PFSK-1 (cell line): Measurements from ENCODE around the gene ZBBX.

Experiments
- FOXP2 ChIP-seq: optimal IDR thresholded peaks from 2 replicates; pipeline ENCODE3; 2011; ENCODE audit warnings: borderline replicate concordance, control low read depth, inconsistent platforms; ENCODE audit not compliant: insufficient read depth; ENCODE audit errors: extremely low read length, extremely low read depth
- POLR2AphosphoS5 ChIP-seq: IDR thresholded peaks from 2 replicates; pipeline ENCODE4 v1.6.1; 2012; ENCODE audit warnings: low read depth, mild to moderate bottlenecking, control low read depth, low read length, moderate library complexity
- SIN3A ChIP-seq: IDR thresholded peaks from 2 replicates; pipeline ENCODE4 v1.6.1; 2012; ENCODE audit warnings: mild to moderate bottlenecking, low read length, moderate library complexity, borderline replicate concordance; ENCODE audit not compliant: insufficient read depth
- TAF1 ChIP-seq: IDR thresholded peaks from 2 replicates; pipeline ENCODE4 v1.6.1; 2012; ENCODE audit warnings: low read length, control low read depth, borderline replicate concordance; ENCODE audit not compliant: insufficient read depth
- TF ChIP-seq, protein P1 (sequence below), 2 experiments: IDR thresholded peaks; 2 replicates each; pipeline versions ENCODE4 v1.6.1 to v1.8.0; 2011 to 2012; ENCODE audit warnings: low read depth in 2 of 2, low read length in 2 of 2, control low read depth in 1 of 2, inconsistent platforms in 1 of 2, mild to moderate bottlenecking in 1 of 2, moderate library complexity in 1 of 2; ENCODE audit not compliant: insufficient read depth in 1 of 2

Gene ZBBX

DNA sequence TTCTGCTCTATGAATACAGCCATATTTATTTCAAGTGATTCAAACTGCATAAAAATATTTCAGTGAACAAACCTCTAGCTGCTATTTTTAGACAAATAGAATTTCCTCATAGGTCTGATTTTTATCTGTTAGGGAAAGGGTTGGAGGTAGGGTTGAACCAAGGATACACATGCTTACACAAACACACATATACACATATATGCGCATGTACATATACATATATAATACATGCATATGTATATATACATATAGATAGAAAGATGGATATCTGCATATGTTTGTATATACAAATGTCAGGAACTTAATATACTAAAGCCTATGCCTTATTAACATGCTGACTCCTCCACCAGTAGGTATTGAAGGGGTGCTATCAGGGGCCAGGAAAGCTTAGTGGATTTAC lies 18.1 kb downstream of the ZBBX start:
- TF ChIP-seq FOXP2 (no peak), POLR2AphosphoS5 (no peak), SIN3A (no peak), TAF1 (no peak)
- TF ChIP-seq, protein P1, sequence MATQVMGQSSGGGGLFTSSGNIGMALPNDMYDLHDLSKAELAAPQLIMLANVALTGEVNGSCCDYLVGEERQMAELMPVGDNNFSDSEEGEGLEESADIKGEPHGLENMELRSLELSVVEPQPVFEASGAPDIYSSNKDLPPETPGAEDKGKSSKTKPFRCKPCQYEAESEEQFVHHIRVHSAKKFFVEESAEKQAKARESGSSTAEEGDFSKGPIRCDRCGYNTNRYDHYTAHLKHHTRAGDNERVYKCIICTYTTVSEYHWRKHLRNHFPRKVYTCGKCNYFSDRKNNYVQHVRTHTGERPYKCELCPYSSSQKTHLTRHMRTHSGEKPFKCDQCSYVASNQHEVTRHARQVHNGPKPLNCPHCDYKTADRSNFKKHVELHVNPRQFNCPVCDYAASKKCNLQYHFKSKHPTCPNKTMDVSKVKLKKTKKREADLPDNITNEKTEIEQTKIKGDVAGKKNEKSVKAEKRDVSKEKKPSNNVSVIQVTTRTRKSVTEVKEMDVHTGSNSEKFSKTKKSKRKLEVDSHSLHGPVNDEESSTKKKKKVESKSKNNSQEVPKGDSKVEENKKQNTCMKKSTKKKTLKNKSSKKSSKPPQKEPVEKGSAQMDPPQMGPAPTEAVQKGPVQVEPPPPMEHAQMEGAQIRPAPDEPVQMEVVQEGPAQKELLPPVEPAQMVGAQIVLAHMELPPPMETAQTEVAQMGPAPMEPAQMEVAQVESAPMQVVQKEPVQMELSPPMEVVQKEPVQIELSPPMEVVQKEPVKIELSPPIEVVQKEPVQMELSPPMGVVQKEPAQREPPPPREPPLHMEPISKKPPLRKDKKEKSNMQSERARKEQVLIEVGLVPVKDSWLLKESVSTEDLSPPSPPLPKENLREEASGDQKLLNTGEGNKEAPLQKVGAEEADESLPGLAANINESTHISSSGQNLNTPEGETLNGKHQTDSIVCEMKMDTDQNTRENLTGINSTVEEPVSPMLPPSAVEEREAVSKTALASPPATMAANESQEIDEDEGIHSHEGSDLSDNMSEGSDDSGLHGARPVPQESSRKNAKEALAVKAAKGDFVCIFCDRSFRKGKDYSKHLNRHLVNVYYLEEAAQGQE (IDR thresholded peaks at IDR 0.05; ENCODE audit: insufficient read depth in 1 of 2, low read depth in 2 of 2, low read length in 2 of 2): no peak

DNA sequence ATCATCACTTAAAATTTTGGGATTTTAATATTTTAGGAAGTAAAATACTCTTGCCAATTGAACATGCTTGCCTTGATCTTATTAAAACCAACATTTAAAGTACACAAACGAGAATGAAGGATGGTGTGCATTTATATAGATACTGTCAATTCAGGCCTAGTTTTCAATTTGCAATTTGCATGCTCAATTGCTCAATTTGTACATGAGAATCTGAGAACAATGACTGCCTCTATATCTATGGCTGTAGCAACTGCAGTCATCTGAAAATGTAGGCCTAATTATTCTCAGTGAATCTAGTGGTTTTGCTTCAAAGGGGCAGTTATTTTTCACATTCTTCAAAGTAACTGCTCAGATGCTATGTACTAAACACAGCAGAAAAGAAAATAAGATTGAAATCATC lies 18.8 kb downstream of the ZBBX start:
- TF ChIP-seq TAF1 (no peak), POLR2AphosphoS5 (no peak), FOXP2 (no peak), SIN3A (no peak)
- TF ChIP-seq, protein P1 (IDR thresholded peaks at IDR 0.05; ENCODE audit: insufficient read depth in 1 of 2, low read depth in 2 of 2, low read length in 2 of 2): no peak

DNA sequence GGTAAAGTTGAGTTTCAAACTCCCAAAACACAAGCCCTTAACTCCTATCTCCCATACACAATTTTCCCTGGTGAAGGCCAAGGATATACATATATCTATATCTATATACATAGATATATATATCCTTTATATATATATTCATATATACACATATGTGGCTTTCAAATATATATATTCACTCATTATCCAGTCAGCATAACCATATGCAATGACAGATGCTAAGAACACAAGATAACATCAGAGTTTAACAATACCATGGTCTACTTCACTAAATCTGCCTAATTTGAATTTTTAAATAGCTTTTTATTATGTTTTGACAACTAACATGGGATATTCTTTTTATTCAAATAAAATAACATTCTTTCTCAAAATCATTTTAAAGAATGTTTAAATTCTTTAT lies 24.7 kb downstream of the ZBBX start:
- TF ChIP-seq POLR2AphosphoS5 (no peak), SIN3A (no peak), FOXP2 (no peak), TAF1 (no peak)
- TF ChIP-seq, protein P1 (IDR thresholded peaks at IDR 0.05; ENCODE audit: insufficient read depth in 1 of 2, low read depth in 2 of 2, low read length in 2 of 2): no peak

DNA sequence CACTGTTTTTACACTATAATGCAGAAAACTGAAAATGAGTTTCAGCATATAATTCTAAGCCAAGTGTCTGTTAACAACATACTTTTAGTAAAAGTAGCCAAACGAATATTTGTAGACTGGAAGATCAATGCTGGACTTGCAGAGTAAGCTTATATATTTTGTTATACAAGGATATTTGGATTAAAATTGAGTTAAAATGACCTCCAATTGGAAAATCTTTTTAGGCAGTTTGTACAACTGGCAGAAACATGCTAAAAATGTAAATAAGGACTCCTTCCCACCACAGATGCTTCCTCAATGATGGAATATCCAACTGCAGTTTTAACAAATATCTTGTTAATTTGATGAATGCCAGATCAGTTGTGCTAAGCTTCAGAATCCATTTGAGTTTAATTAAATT lies 25.3 kb downstream of the ZBBX start:
- no peak for TF ChIP-seq TAF1
- no peak for TF ChIP-seq SIN3A
- no peak for TF ChIP-seq FOXP2
- TF ChIP-seq, protein P1 (IDR thresholded peaks at IDR 0.05; ENCODE audit: insufficient read depth in 1 of 2, low read depth in 2 of 2, low read length in 2 of 2): no peak
- TF ChIP-seq POLR2AphosphoS5: no peak

DNA sequence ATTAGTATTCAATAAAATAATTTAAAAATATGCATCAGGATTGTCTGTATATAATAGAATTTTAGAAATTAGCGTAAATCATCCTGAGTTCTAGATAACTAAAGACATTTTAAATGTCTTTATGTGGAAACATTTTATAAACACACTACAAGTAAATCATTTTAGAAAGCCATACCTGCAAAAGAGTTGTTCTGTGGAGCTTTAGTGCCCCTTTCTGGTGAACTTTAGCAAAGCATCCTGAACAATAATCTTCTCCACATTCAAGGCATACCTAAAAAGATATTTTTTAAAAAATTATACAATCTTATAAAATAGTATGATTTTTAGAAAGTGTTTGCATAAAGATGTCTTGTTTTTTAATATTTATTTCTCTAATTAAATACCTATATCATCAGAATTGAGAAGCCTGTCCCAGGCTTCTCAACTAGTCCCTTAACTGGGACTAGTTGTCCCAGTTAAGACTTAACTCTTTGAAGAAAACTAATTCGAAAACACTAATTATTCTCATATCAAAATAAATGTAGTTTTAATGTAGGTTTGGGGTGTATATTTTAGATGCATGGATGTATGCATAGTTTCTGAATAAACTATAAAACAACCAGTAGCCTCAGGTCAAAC lies 29.7 kb downstream of the ZBBX start:
- TF ChIP-seq, protein P1 (IDR thresholded peaks at IDR 0.05; ENCODE audit: insufficient read depth in 1 of 2, low read depth in 2 of 2, low read length in 2 of 2): no peak
- TF ChIP-seq POLR2AphosphoS5 (no peak), TAF1 (no peak), SIN3A (no peak), FOXP2 (no peak)
